ENCODE measurements around the gene FAT1.

FAT1 gene

DNA sequence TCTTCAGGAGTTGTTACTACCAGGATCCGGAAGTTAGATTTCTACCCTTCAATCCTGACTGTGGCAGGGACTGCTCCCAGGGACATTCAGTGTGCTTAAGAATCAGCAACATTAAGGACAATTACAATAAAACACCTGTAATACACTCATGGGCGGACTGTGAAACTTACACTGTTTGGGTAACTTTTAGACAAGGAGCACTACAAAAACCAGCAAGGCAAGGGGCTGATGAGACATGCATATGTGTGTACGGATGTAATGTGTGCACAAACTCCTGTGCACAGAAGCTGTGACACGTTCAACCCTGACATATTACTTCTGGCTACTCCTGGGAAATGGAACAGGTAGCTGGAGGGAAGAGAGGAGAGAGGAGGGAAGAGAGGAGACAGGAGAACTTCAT lies 75.8 kb downstream of the FAT1 start:
- DNase-seq, result no peak

DNA sequence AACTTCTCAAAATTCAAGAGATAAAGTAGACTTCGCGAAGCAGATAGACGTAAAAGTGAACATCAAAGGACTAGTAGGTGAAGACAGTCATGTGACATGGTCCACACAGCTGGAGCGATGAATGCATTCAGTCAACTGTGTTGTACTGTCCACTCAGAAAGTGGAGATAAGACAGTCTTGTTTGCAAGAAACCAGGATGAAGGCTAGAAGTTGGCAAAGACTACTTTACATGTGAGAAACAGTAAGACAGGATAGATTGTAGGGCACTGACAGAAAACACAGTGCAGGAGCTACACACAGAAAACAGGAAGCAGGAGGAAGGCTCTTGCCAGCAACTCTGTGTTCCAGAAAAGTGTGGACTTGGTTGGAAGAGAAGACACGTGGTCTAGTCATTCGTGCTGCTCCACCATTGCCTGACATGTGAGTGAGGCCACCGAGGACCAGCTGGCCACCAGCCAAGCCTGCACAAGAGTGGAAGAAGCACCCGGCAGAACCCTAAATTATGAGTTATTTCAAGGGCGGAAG lies 78.9 kb downstream of the FAT1 start:
- DNase-seq, result no peak

DNA sequence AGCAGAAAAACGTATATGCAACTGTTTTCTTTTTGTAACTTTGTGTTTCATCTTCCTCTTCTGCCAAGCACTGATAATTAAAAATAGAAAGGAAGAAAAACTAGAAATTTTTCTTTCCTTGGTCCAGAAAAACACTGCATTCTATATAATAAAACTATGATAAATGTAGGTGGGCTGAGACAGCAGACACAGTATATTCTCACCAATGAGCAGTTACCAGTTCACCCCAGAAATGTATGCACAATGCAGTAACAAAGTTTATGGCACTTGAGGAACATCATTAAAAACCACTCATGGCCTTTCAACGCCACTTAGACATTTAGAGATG lies 79.4 kb downstream of the FAT1 start:
- DNase-seq, result no peak

DNA sequence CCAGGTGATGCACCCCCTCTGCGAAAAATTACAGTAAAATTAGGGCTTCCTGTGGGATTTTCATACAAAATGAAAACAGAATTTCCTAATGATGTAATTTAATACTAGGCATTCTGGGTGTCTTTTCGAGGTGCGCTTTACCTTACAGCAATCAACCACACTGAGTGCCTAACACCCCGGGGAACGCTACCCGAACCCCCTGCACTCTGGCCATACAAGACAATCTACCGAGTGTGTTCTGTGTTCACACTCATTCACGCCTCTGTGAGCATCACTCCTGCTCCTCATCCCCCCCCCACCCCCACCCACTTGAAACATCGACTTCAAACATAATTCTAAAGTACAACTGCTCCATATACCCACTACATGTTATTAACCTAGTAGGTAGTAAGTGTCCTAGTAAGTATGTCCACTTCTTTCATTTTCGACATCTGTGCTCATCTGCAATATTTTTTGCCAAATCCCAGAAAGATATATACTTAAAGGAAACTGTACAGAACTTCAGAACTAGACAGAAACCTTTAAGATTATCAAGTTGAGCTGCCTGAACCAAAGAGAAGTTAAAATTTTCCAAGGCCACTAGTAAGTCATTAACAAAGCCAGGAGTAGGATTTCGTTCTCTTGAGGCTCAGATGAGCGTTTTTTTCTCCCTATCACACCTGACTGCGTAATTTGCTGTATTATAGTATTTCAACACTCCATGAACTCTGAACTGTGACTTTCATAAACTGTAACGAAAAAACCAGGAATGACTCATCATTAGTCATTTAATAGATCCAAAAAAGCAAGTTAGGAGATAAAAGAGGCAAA lies 80.0 kb downstream of the FAT1 start:
- DNase-seq, result no peak

- no peak for DNase-seq
These were observed 80.7 kb downstream of the FAT1 start for GRCh38 chr4:186642998-186643397.

- DNase-seq, result no peak
These were observed 81.1 kb downstream of the FAT1 start for GRCh38 chr4:186642530-186642929.

DNA sequence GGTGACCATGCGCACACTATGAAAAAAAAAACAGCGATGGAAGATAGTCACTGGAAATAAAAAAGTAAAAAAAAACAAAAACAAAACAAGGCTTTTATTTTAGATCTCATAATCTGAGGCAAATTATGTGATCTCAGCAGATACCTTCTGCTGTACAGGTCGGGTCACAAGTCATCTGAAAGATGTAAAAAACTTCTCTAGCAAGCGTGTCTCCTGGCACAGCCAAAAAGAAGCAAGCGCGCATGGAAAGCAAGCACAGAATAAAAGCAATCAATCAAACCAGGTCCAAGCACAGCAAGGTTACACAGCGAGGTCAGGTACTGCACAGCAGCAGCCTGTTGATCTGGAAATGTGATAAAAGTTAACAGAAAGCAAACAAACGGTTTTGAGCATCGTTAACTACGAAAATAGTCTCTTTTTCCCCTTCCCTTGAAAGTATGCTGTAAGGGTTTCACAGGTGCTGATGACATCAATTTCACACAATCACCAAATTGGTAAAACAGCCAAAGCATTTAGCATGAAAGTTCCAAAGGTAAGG lies 89.0 kb downstream of the FAT1 start:
- DNase-seq, result no peak

- DNase-seq, result no peak
These were observed 89.8 kb downstream of the FAT1 start for GRCh38 chr4:186633844-186634243.

DNA sequence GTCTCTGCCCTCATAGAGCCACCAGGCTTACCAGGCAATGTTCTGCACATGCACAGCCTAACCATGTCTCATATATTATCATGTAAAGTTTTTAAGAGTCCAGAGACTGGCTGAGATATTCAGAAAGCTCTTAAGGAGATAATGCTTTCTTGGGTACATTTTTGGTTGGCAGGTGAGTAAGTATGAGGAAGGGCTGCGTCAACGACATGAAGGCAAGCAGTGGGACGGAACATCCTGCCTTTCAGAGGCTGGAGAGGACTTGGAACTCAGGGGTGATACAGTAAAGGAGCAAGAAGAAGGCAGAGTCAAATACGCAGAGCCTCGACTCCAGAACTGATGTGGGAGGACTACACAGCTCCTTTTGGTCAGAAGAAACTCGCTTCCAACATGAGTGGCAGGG lies 93.5 kb downstream of the FAT1 start:
- no peak for DNase-seq

- DNase-seq, result no peak
These were observed 95.5 kb downstream of the FAT1 start for GRCh38 chr4:186628058-186628711.

DNA sequence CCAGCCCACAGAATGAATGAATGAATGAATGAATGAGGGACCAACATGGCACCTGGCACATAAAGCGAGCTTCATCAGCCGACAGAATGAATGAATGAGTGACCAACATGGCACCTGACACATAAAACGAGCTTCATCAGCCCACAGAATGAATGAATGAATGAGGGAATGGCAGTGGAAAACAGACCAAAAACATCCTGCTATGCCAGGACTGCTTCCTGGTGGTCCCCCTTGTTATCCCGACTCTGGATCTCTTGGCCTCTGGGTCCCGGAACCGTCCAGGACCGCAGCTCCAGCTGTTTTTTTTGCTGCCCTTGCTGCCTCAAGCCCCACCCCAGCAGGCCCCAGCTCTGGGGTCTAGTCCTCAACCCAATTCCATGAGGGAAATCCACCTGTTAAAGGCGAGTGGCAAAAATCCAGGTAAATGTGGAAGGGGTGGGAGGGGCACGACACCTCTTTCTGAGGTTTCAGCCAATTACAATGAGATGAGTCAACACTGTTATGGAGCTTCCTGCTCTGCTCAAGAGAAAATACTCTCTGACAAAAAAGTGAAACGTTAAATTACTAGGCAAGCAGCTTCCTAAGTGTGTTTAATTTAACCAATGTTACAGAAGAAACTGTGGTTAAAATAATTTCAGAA lies 96.3 kb downstream of the FAT1 start:
- no peak for DNase-seq

- DNase-seq, result no peak
These were observed 98.7 kb downstream of the FAT1 start for GRCh38 chr4:186624951-186625350.

DNA sequence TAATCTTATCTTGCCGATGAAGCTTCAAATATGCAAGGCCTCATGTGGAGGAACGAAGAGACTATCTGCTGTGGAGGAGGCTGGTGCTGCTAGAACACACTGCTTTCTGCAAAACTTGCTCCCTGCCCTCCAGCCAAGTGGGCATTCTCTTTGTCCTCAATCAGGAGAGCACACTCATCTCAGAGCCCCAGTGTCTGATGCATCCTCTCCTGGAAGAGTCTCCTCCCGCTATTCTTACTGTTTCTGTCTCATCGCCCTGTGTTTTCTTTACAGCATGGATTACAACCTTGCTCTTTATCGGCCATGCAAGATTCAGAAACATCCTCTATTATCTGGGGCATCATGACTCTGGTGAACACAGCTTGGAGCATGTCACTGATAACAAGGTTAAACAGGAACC lies 100.1 kb downstream of the FAT1 start:
- DNase-seq, result no peak

- no peak for DNase-seq
These were observed 100.7 kb downstream of the FAT1 start for GRCh38 chr4:186622788-186623464.

DNA sequence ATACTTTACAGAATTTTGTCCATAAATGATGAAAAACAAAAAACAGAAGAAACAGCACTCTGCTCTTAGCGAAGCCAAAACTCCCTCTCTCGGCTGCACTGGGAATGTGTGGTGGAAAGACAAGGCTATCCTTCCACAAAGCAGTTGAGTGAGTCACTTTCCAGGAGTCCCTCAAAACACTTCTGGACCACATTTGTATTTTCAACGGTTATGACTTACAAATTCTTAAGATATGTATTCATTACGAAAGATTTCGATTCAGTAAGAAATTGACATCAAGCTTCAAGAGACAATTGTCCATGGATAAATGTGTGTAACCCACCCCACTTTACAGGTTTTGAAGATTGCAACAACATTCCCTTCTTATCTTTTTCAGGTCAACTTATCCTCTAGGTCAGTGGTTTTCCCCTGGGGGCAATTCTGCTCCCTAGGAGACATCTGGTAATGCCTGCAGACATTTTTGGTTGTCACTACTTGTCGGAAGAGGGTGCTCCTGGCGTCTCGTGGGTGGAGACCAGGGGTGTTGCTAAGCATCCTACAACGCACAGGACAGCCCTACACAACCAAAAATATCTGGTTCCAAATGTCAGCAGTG lies 101.6 kb downstream of the FAT1 start:
- no peak for DNase-seq

DNA sequence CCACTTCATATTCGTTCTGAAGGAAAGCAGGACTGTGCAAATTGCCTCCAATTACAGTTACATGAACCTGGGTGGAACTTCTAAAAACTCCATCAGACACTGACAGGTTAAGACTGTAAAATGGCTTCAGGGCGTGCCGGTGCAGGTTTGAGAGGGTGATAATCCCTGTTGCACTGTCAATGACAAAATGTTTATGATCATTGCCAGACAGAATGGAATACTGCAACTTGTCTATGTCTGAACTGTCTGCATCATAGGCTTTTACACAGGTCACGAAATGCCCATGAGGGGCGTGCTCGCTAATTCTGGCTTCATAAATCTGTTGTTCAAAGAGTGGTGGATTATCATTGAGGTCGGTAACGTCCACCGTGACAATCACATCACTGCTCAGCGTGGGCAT lies 104.6 kb downstream of the FAT1 start:
- DNase-seq, result no peak

- no peak for DNase-seq
These were observed 105.7 kb downstream of the FAT1 start for GRCh38 chr4:186617921-186618320.

GRCh38 chr4:186607490-186607889 lies 116.2 kb downstream of the FAT1 start:
- DNase-seq, result no peak

- DNase-seq, result no peak
These were observed 117.1 kb downstream of the FAT1 start for GRCh38 chr4:186606591-186606992.

GRCh38 chr4:186605261-186605865 lies 118.3 kb downstream of the FAT1 start:
- DNase-seq, result no peak

GRCh38 chr4:186604124-186604807 lies 119.4 kb downstream of the FAT1 start:
- DNase-seq, result no peak

GRCh38 chr4:186602978-186603377 lies 120.7 kb downstream of the FAT1 start:
- DNase-seq, result no peak

Data from activated CD4-positive, CD25-positive, alpha-beta regulatory T cell treated with anti-CD3 and anti-CD28 coated beads, Interleukin-2, amount 50 U/mL, for 72 hours (primary cell).